Non-pigmented ciliary epithelial cell (primary cell): ENCODE data around the gene ZBED5.
"Not testable (repeated sequence)": the region's sequence is repeated elsewhere in the genome, so short reads cannot be mapped to it uniquely, and the experiment has no call there.

Experiments
- DNase-seq: peaks from one replicate; pipeline ENCODE4 v3.0.0-alpha.2; 2010; ENCODE audit warnings: low read depth

ZBED5 gene

GRCh38 chr11:10836884-10837283 is 21.0 kb downstream of the ZBED5 start:
- DNase-seq, result not testable (repeated sequence)

DNA sequence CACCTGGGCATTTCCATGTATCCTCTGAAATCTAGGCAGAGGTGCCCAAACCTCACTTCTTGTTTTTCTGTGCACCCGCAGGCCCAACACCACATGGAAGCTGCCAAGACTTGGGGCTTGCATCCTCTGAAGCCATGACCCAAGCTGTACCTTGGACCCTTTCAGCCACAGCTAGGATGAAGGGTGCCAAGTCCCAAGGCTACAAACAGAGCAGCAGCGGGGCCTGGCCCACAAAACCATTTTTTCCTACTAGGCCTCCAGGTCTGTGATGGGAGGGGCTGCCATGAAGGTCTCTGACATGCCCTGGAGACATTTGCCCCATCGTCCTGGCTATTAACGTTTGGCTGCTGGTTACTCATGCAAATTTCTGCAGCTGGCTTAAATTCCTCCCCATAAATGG is 28.7 kb downstream of the ZBED5 start:
- DNase-seq, result no peak

- no peak for DNase-seq
Observed at GRCh38 chr11:10828402-10828801, 29.5 kb downstream of the ZBED5 start.

DNA sequence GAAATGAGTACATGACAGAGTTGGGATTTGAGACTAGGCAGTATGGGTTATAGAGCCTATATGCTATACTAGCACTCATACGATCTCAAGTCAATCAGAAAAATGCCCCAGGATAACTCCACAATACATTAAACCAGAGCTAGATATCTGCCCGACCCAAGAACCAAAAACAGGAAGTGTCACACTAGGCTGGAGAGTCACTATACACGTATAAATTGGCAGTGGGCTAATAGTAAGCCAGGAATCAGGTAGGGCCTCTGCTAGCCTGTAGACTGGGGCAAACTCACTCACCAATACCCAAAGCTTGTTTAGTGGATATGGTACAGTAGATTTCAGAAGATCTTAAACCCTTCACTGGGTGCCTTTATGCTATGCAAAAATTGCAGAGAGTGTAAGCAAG is 33.0 kb downstream of the ZBED5 start:
- DNase-seq, result no peak

DNA sequence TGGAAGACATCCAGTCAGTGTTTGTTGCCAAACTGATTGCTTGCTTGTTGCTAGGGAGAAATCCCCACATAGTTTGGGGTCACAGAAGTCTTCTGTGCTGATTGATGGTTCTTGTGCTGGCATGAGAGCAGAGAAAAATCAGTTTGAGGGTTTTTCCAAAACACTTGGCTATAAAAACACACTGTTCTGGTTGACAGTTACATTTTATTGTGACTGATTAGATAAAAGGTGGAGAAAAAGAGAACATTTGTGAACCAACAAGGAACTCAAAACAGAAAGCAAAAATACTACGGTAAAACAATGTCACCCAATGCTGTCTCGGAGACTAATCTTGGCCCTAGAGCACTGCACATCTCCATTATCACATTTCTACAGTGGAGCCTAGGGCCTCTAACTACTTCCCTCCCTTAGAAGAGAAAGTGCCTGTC is 34.7 kb downstream of the ZBED5 start:
- DNase-seq, result no peak

DNA sequence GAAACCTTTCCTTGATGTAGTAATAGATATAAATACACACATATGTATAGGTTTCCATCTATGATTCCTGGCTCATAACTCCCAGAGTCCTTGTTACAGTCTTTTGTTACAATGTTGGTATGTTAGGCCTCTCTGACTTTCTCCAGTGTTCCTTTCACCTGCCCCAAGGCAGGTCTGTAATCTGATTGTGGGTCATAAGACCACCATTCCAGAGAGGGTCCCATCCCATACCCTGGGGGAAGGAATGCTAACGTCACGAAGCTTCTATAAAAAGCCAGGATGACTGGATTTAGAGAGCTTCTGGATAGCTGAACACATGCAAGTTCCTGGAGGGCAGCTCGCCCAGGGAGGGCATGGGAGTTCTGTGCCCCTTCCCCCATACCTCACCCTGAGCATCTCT is 35.4 kb downstream of the ZBED5 start:
- DNase-seq, result not testable (repeated sequence)

GRCh38 chr11:10818594-10818993 is 39.3 kb downstream of the ZBED5 start:
- peak; percentile 48 for DNase-seq

DNA sequence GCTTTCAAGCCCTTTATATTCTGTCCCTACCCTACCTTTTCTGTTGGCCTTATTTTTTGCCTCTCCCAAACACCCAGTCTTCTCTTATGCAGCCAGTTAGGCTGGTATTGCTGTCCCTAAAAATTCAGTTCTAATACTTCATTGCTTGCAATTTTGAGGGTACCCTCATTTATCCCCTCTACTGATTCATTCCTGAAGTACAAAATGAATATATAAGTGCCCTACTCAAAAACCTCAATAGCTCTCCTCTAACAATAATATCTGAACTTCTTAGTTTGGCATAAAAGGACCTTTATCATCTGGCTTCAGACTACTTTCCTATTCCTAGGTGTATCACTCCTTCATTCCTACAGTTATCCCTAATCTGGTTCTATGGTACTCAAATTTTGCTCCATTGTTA is 43.9 kb downstream of the ZBED5 start:
- no peak for DNase-seq

DNA sequence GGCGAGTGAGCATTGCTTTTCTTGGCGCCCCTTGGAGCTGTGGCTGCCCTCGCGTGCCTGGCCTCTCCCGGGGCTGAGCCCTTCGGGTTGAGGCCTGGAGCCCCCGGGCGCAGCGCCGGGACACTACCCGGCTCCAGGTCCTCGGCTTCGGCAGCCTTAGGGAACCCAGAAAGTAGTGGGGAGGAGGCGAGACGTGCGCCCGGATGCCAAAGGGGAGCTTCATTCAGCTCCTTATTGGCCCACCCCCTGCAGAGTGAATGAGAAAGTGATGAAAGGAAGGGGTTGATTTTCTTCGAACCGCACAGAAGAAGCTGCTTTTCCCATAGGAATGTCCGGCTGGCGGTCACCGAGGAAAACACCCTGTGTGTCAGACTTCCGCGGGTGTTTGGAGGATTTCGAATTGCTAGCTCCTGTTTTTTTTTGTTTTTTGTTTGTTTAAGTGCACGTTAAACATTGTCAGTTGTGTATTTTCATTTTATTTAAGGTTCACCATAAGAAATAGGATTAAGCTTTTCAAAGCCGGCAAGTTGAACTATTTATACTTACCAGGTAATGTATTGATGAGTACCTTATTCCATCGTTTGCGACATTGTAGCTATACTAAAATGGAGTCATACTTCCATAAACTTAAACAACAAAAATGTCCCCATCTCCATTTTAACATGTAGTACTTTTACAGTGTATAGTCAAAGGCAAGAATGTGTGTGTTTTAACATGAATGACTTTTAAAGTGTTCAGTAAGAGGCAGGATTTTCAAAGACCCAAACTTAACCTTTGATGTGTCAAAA is 48.3 kb downstream of the ZBED5 start:
- DNase-seq, result no peak

DNA sequence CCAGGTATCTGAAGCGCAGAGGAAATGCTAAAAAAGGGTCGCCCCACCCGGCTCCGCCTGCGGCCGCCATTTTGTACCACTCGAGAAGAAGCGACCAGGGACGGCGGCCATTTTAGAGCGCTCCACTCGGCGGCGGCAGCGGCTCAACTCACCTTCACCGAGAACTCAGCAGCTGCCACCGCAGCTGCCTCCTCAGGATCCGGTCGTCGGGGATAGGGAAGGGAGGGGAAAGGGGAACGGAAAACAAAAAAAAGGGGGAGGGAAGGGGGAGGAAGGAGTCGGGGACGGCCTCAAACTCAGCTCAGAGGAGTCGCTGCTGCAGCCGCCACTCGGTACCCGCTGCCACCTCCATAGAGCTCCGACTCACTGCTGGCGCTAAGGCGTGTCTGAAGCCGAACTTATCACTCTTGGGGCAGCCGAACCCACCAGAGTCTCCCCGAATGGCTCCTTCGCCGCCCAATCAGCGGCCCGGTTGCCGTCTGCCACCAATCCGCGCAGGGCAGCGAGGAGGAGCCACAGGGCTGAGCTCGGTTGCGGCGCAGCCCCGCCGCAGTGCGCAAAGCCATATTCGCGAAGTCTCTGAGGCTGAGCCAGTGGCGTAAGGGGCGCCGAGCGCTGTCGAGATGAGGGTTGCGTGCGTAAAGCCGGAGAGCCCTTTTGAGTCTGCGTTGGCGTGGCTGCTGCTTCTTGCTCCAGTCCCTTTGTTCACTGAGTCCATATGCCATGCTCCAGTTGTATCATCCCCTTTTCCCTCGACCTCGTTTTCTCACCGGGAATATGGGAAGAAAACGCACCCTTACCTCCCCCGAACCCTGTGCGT is 49.1 kb downstream of the ZBED5 start, which contains the start of gene EIF4G2:
EIF4G2 (minus strand) TSS at position 374 of the 820 bp plus-strand sequence.
- peak; percentile 89 for DNase-seq

GRCh38 chr11:10808235-10808552 is 49.7 kb downstream of the ZBED5 start:
- DNase-seq, result no peak

DNA sequence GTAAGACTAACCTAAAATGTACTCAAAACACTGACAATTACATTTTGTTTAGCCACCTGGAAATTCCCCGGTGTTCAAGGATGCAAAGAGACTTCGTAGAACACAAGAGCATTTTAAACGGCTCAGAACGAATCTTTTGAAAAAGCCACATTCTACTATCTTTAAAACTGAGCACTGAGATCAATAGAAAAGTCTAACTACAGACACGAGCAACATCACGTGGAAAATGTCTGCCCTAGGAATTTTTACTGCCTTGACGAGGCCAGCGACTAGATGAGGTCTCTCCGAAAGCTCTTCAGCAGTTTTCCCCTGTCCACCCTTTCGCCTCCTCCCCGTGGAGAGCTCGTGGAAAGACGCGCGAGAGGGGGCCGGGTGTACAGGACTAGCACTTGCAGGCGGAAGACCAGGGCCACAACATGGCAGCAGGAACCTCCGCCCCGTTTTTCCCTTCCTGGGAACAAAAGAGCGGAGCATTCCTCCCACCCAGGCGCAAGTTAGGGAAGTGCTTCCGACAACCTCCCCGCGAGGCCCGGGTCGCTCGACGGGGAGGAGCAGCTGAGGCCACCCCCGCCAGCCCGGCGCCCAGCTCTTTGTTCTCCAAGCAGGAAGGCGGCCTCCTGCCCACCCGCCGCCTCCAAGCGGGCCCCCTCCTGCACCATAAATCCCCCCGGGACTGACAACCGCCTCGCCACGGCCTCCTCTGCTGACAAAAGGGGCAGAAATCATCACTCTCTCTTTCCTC is 50.2 kb downstream of the ZBED5 start:
- no peak for DNase-seq

DNA sequence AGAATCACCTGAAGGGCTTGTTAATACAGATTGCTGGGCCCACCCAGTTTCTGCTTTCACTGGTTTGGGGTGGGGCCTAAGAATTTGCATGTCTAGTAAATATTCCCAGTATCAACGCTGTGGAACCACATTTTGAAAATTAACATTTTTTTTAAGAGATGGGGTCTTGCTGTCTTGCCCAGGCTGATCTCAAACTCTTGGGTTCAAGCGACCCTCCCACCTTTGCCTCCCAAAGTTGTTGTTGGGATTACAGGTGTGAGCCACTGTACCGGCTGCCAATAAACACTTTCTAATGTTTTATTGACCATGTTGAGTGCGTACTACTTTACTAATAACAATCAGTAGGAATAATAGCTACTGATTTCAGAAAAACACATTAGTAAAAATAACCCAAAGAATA is 51.6 kb downstream of the ZBED5 start:
- DNase-seq, result no peak

DNA sequence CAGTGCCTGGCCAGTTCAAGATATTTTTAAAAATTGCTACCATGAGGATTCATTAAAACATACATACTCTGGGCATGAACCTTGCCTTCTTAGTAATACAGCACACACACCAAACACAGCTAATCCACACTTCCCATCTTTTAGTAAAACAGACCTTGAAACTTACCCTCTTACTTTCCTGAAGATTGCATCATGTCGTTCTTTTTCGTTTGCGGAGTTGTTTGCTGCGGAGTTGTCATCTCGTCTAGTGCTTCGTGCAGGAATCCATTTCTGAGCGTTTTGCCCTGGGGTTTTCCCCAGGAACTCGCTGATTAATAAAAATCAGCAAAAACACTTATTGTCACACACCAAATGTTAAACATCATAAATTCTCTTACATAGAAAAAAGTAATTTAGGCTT is 52.1 kb downstream of the ZBED5 start:
- DNase-seq, result no peak

GRCh38 chr11:10803676-10804075 is 54.2 kb downstream of the ZBED5 start:
- DNase-seq, result no peak
